CD4-positive, alpha-beta T cell treated with Interleukin-21 for 1 hour (primary cell): ENCODE data around the gene RSPH3.
"Not testable (repeated sequence)": the region's sequence is repeated elsewhere in the genome, so short reads cannot be mapped to it uniquely, and the experiment has no call there.

ENCODE experiments used
- DNase-seq: peaks from one replicate; pipeline ENCODE4 v3.0.0-alpha.2; 2020

RSPH3 gene

GRCh38 chr6:158972241-158973233 lies 27.5 kb downstream of the RSPH3 start:
- peak; percentile 70 for DNase-seq

GRCh38 chr6:158970640-158971275 lies 29.2 kb downstream of the RSPH3 start:
- DNase-seq: no peak

- no peak for DNase-seq
Observed at GRCh38 chr6:158969148-158969547, 30.9 kb downstream of the RSPH3 start.

GRCh38 chr6:158963020-158963808 lies 36.8 kb downstream of the RSPH3 start:
- DNase-seq: no peak

- no peak for DNase-seq
Observed at GRCh38 chr6:158962371-158962770, 37.6 kb downstream of the RSPH3 start.

- DNase-seq: no peak
Observed at GRCh38 chr6:158960026-158960425, 40.0 kb downstream of the RSPH3 start.

GRCh38 chr6:158959552-158959951 lies 40.5 kb downstream of the RSPH3 start:
- DNase-seq: no peak

GRCh38 chr6:158958504-158959386 lies 41.3 kb downstream of the RSPH3 start:
- DNase-seq: peak; percentile 33

- no peak for DNase-seq
Observed at GRCh38 chr6:158955255-158955654, 44.7 kb downstream of the RSPH3 start.

GRCh38 chr6:158954753-158955152 lies 45.2 kb downstream of the RSPH3 start:
- DNase-seq: no peak

- not testable (repeated sequence) for DNase-seq
Observed at GRCh38 chr6:158952011-158952410, 48.0 kb downstream of the RSPH3 start.

- not testable (repeated sequence) for DNase-seq
Observed at GRCh38 chr6:158951565-158951964, 48.4 kb downstream of the RSPH3 start.

- DNase-seq: no peak
Observed at GRCh38 chr6:158947284-158947683, 52.7 kb downstream of the RSPH3 start.

- no peak for DNase-seq
Observed at GRCh38 chr6:158943380-158944032, 56.5 kb downstream of the RSPH3 start.

GRCh38 chr6:158942349-158942748 lies 57.7 kb downstream of the RSPH3 start:
- no peak for DNase-seq

- DNase-seq: no peak
Observed at GRCh38 chr6:158941246-158941645, 58.8 kb downstream of the RSPH3 start.

- peak; percentile 1 for DNase-seq
Observed at GRCh38 chr6:158939255-158940159, 60.5 kb downstream of the RSPH3 start.

- peak; percentile 17 for DNase-seq
Observed at GRCh38 chr6:158938811-158939254, 61.2 kb downstream of the RSPH3 start.

GRCh38 chr6:158938220-158938619 lies 61.8 kb downstream of the RSPH3 start:
- no peak for DNase-seq

GRCh38 chr6:158934157-158934556 lies 65.8 kb downstream of the RSPH3 start:
- no peak for DNase-seq
